Measurements from ENCODE around the gene MME. TPM values are rescaled to one million over a fixed set of nuclear protein-coding genes. Genes with fewer than 3 reads are reported as not detected.

Gene MME
- total and polyA plus RNA-seq, 12 donors = 0.28 to 56.0 (median 1.5) TPM

- Histone ChIP-seq H3K4me1 (replicated peaks in 1 of 2) (no peaks in the 10 kb centered on the region), H3K27ac (no peak overlapping the region), H3K27me3 (no peaks in the 10 kb centered on the region), H3K36me3 (replicated peaks in 1 of 2) (no peaks in the 10 kb centered on the region), H3K9me3 (replicated peaks in 1 of 3) (no peaks in the 10 kb centered on the region), H3K4me3 (no peak overlapping the region)
- intact Hi-C loops (cut with DNase I) = no loop called here
- no peak for DNase-seq
- 82 to 92% (median 84%) methylated on average over 3 of the region's 3 CpGs for WGBS, 4 donors
- TF ChIP-seq POLR2A (IDR thresholded peaks at IDR 0.05) = no peak
- TF ChIP-seq, protein P1, sequence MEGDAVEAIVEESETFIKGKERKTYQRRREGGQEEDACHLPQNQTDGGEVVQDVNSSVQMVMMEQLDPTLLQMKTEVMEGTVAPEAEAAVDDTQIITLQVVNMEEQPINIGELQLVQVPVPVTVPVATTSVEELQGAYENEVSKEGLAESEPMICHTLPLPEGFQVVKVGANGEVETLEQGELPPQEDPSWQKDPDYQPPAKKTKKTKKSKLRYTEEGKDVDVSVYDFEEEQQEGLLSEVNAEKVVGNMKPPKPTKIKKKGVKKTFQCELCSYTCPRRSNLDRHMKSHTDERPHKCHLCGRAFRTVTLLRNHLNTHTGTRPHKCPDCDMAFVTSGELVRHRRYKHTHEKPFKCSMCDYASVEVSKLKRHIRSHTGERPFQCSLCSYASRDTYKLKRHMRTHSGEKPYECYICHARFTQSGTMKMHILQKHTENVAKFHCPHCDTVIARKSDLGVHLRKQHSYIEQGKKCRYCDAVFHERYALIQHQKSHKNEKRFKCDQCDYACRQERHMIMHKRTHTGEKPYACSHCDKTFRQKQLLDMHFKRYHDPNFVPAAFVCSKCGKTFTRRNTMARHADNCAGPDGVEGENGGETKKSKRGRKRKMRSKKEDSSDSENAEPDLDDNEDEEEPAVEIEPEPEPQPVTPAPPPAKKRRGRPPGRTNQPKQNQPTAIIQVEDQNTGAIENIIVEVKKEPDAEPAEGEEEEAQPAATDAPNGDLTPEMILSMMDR (IDR thresholded peaks at IDR 0.05) = no peak
These were observed 32.4 kb upstream of the MME start for GRCh38 chr3:155047672-155048071.

GRCh38 chr3:155049959-155050358 is 30.2 kb upstream of the MME start:
- WGBS, 4 donors = 84 to 91% (median 89%) methylated on average over 4 of the region's 4 CpGs
- Histone ChIP-seq H3K4me3 (no peak overlapping the region), H3K9me3 (replicated peaks in 1 of 3) (no peaks in the 10 kb centered on the region), H3K27ac (no peak overlapping the region), H3K36me3 (replicated peaks in 1 of 2) (no peaks in the 10 kb centered on the region), H3K27me3 (no peaks in the 10 kb centered on the region), H3K4me1 (replicated peaks in 1 of 2) (no peaks in the 10 kb centered on the region)
- TF ChIP-seq, protein P1 (IDR thresholded peaks at IDR 0.05) = no peak
- no peak for TF ChIP-seq POLR2A (IDR thresholded peaks at IDR 0.05)
- intact Hi-C loops (cut with DNase I) = no loop called here
- DNase-seq = no peak

GRCh38 chr3:155052470-155052869 is 27.6 kb upstream of the MME start:
- intact Hi-C loops (cut with DNase I) = no loop called here
- no peak for TF ChIP-seq POLR2A (IDR thresholded peaks at IDR 0.05)
- TF ChIP-seq, protein P1 (IDR thresholded peaks at IDR 0.05) = no peak
- WGBS, 4 donors = 73 to 92% (median 82%) methylated on average over 1 to 2 of the region's 2 CpGs
- H3K27me3 ChIP-seq = no peaks in the 10 kb centered on the region
- no peaks in the 10 kb centered on the region for H3K36me3 ChIP-seq (replicated peaks in 1 of 2)
- no peak for DNase-seq
- H3K27ac ChIP-seq = no peak overlapping the region
- H3K9me3 ChIP-seq (replicated peaks in 1 of 3) = no peaks in the 10 kb centered on the region
- no peak overlapping the region for H3K4me3 ChIP-seq
- no peaks in the 10 kb centered on the region for H3K4me1 ChIP-seq (replicated peaks in 1 of 2)

DNA sequence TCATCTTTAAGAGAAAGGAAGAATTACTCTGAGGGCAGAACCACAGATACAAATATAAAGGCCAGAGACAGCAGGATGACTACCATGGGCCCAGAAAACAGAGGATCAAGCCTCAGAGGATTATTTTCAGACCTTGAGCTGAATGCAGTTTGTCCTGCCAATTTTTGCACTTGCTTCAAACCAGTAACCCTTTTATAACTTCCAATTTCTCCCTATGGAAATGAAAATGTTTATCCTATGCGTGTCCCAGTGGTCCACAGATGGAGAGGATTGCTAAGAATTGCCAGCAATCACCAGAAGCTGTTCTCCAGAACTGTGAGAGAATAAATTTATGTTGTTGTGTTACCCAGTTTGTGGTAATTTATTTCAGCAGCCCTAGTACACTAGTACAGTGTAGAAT is 26.4 kb upstream of the MME start:
- Histone ChIP-seq H3K4me3 (no peak overlapping the region), H3K9me3 (replicated peaks in 1 of 3) (no peaks in the 10 kb centered on the region), H3K27me3 (no peaks in the 10 kb centered on the region), H3K36me3 (replicated peaks in 1 of 2) (no peaks in the 10 kb centered on the region), H3K27ac (no peak overlapping the region), H3K4me1 (replicated peaks in 1 of 2) (no peaks in the 10 kb centered on the region)
- intact Hi-C loops (cut with DNase I) = no loop called here
- no peak for TF ChIP-seq POLR2A (IDR thresholded peaks at IDR 0.05)
- TF ChIP-seq, protein P1 (IDR thresholded peaks at IDR 0.05) = no peak
- no peak for DNase-seq
- 58 to 83% (median 70%) methylated on average over 1 of the region's 1 CpG for WGBS, 4 donors
